HG02759 (cell line): ENCODE measurements around the gene GEMIN5.
A peak's percentile ranks its signal among the peaks of the same experiment; 100 is the strongest.

Experiments
- ATAC-seq: cut with Tn5 transposase; IDR thresholded peaks from one replicate; pipeline ENCODE4 v1.9.1; 2021; ENCODE audit warnings: mild to moderate bottlenecking, moderate library complexity; ENCODE audit not compliant: unreplicated experiment

Gene GEMIN5

DNA sequence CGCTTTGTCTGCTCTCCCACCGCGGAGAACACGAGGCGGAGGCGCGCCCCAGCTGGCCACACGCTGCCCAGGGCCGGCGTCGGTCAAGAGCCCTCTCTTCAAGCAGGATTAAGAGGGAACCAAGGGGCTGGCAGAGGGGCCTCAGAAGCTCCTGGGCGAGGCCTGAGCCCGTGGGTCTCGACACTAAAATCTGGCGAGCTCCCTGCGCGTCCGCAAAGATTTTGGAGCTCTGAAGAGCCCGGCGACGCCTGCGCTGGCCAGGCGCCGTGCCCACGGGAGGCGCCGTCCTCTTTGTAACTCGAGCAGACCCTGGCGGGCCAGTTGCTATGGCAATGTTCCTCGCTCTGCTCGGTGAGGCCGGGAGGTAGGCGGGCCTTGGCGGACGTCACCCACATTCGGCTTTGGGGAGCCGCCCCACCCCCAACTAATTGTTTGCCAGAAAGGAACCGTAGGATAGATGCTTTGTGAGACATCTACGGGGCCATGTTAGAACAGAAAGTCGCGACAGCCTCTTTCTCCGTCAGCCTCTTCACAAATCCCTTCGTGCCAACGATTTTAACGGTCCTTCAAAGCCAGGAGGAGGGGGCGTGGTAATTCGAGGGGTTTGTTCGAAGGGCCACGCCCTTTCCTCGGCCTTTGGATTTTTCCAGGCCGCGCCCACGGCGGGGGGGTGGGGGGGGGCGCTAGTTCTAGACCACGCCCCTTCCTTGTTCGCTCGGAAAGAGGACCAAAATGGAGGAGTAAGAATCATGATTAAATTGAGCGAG is 80.3 kb downstream of the GEMIN5 start:
- peak; percentile 66 for ATAC-seq

DNA sequence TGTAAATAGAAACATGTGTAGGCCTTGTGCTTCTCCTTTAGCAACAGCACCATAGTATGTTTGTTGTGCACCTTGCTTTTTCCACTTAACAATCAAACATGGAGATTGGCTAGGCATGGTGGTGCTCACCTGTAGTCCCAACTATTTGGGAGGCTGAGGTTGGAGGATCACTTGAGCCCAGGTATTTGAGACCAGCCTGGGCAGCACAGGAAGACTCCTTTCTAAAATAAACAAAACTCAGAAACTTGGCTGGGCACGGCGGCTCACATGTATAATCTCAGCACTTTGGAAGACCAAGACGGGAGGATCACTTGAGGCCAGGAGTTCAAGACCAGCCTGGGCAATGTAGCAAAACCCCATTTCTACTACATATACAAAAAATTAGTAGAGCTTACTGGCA is 86.7 kb downstream of the GEMIN5 start:
- no peak for ATAC-seq

DNA sequence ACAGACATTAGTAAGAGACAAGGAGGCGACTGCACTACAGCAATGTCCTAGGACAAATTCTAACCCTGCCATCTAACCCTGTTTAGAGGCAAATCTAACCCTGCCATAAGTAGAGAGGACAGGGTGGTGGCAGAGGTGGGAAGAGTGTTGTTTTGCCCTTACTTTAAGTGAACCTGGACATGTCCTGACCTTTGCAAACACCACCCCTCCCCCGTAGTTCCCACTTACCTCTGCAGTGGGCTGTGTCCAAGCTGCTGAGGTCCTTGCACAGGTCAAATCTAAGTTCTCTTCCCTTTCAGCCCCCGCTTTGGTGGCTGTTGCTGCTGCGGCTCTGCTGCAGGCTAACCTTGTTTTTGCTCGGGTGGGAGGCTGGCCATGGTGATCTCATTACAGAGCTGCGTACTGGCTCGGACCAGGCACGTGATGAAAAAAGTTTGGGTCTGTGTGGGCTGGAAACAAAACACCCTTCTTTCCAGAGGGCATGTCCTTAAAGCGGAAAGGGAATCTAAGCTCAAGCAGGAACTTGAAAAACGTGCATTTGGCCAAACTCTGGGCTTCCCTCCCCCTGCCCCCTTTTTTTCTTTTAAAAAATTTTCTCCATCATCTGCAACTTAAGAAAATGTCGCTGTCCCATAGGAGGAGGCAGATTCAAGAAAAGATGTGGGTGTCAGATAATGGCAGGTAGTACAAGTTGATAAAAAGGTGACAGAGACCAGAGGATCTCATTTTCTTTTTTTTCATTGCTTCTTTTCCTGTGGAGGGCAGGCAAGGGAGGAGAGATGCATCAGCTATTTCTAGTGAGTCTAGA is 87.6 kb downstream of the GEMIN5 start, which contains the start of gene FAXDC2:
Gene FAXDC2 (minus strand): TSS at position 349 of the 808 bp plus-strand sequence. CDS start 12,425 bp downstream, outside the sequence.
- peak; percentile 70 for ATAC-seq

DNA sequence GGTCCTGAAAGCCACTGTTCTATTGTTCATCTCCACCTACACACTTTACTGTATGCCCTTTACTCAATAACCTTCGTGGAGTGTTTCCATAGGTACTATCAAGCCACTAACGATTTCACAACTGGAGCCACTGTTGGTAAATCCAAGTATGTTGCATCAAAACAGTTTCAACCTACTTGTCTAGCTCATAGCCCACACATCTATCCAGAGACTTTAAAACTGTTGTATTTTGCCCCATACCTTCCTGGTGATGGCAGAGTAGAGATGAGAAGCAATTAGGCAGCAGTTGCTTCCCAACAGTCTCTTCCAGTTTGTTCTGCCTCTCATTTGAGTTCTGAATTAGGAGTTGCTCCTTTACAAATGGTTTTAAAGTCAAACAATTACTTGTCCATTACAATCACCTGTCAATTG is 88.2 kb downstream of the GEMIN5 start:
- no peak for ATAC-seq

DNA sequence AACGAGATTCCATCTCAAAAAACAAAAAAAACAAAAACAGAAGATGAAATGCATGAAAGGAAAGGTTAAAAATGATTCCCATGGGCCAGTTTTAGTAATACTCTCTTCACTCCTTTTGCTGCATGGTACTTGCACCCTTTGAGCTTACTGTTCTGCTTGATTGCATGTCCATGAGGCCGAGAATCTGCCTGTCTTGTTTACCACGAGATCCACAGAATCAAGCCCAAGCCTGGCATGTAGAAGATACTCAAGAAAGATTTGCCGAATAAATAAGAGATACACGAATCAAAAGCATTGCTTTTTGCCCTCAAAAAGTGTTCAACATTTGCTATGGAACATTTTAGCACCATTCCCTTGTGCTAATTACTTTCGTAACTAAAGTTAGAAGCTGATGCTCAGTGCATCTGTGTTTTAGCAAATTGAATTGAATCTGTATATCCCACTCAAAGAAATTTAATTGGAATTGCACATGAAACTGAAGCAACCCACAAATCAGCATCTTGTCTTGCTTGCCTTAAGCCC is 88.7 kb downstream of the GEMIN5 start:
- no peak for ATAC-seq

DNA sequence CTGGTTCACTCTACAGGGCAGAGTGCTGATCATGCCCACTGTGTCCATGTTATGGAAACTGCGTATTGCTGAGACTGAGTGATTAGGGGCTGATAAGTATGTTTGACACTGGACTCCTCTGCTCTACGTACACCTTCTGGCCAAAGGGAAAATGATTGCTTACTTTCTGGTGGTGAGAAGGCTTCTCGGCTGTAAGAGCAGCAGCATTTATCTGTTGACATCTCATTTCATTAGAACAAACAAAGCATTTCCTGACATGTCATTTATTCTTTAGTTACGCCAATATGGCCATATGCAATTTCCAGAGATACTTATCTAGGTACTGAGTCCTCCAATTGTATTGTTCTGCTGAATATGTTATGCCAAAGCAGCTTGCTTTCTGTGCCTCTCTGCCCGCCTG is 93.2 kb downstream of the GEMIN5 start:
- ATAC-seq, result no peak

DNA sequence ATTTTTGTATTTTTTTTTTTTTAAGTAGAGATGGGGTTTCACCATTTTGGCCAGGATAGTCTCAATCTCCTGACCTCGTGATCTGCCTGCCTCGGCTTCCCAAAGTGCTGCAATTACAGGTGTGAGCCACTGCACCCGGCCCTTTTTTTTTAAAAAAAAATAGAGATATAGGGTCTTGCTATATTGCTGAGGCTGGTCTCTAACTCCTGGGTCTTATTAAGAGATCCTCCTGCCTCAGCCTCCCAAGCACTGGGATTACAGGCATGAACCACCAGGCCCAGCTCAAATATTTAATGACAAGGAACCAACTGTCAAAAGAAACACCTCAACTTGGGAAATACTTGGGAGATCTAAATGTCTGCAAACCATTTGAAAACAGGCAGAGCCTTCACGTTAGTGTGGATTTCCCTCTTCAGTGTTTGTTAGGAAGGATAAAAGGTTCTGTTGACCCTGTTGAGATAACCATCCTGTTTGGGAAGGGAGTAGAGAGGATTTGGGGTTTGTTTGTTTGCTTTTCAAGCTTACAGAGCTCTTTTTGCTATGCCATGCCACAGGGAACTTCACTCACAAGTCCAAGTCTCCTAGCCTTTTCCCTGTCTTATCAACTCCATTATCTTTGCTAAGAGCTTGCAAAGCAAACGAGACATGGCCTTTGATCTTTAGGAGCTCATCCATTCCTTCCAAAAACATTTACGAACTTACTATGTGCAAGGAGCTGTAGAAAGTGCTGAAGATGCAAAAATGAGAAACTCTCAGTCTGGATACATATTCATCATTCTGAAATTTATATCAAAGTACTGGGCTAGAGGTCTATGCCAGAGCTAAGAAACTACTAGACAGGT is 95.1 kb downstream of the GEMIN5 start:
- no peak for ATAC-seq

DNA sequence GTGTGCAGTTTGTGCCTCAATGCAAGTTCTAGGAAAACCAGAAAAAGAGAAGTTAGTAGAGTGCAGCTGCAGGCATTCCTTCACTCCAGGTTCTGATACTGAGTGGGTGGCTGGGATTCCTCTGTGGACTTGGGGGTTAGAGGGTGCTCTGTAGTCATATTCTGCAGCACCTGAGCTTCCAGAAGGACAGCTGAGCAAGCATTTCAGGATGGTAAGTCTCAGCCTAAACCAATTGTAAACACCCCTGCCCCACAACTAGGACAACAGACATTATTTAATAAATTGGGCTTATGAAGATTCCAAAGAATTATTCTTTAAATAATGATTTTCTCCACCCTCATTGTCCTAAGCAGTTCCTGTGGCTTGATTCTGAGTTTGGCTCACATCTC is 96.7 kb downstream of the GEMIN5 start:
- ATAC-seq, result no peak

DNA sequence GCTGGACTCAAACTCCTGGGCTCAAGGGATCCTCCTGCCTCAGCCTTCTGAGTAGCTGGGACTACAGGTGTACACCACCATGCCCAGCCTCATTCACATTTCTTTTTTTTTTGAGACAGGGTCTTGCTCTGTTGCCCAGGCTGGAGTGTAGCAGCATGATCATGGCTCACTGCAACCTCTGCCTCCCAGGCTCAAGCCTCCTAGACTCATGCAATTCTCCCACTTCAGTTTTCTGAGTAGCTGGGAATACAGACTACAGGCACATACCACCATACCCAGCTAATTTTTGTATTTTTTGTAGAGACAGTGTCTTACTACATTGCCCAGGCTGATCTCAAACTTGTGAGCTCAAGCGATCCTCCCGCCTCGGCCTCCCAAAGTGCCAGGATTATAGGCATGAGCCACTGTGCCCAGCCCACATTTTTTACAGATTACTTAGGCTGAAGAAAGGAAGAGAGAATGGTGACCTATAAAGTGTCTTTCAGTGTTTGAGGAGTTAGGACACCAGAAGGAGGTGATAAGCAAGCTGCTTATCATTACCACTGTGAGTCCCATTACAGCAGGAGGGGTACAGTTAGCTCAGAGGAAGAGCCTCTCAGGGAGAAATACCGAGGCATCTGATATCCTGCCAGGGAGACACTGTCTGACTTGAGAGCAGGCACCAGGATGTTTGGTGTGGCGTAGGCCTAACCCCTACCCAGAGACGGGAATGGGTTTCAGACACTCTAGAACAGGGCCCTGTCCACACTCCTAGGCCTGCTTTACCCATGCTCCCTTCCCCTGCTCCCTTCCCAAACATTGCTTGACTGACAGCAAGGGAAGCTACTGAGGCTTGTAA is 97.4 kb downstream of the GEMIN5 start:
- ATAC-seq, result no peak
